SK-N-SH (cell line): ENCODE measurements around the gene SF3A1. TPM values are rescaled to one million over a fixed set of nuclear protein-coding genes. Genes with fewer than 3 reads are reported as not detected.

Experiments
- CTCF ChIA-PET: fragments of 300-600, 350-600 bp; formaldehyde crosslinking; extraction: SDS; loops from one replicate; lab custom pipeline; 2021; lab: Yijun Ruan, JAX
- POLR2A ChIA-PET: fragments of 350-600 bp; sonication (Branson Sonifier 250); formaldehyde crosslinking; extraction: SDS; loops from one replicate; lab custom pipeline; 2020; ENCODE audit warnings: antibody characterized with exemption, inconsistent platforms; lab: Yijun Ruan, JAX
- DNase-seq: peaks from one replicate; pipeline ENCODE4 v3.0.0; 2012
- H2AFZ ChIP-seq: fragments of 200-600 bp; sonication (generic); 2 replicates; pipeline ENCODE4 v1.8.1; 2016; ENCODE audit warnings: antibody characterized with exemption, mild to moderate bottlenecking, low read depth
- H3F3A ChIP-seq: fragments of 200-600 bp; sonication (generic); replicated peaks from 2 replicates; pipeline ENCODE3; 2016; ENCODE audit warnings: antibody characterized with exemption, mild to moderate bottlenecking; ENCODE audit not compliant: insufficient read depth
- H3K27ac ChIP-seq, 2 experiments: fragments of 200-500 bp in 1 of 2; fragments of 200-600 bp in 1 of 2; sonication (Bioruptor generic) in 1 of 2; sonication (generic), shearing (Covaris generic) in 1 of 2; 2 replicates each; pipeline versions ENCODE4 v1.5.1 to v1.6.1; 2014 to 2016; ENCODE audit warnings: low read depth in 2 of 2, inconsistent platforms in 1 of 2, low read length in 1 of 2, mild to moderate bottlenecking in 1 of 2, mixed read lengths in 1 of 2
- H3K27me3 ChIP-seq: fragments of 200-600 bp; sonication (generic), shearing (Covaris generic); 2 replicates; pipeline ENCODE4 v1.6.1; 2016; ENCODE audit warnings: mixed run types; ENCODE audit not compliant: insufficient read depth
- H3K36me3 ChIP-seq, 2 experiments: fragments of 200-500 bp in 1 of 2; fragments of 200-600 bp in 1 of 2; sonication (Bioruptor generic) in 1 of 2; sonication (generic) in 1 of 2; replicated peaks in 1 of 2; 2 replicates each; pipeline versions ENCODE3 to v1.5.1; 2014 to 2016; ENCODE audit warnings: low read length in 1 of 2, mild to moderate bottlenecking in 1 of 2; ENCODE audit not compliant: insufficient read depth in 2 of 2, control insufficient read depth in 1 of 2
- H3K4me1 ChIP-seq, 2 experiments: fragments of 200-500 bp in 1 of 2; fragments of 200-600 bp in 1 of 2; sonication (Bioruptor generic) in 1 of 2; sonication (generic), shearing (Covaris generic) in 1 of 2; 2 replicates each; pipeline versions ENCODE4 v1.5.1 to v1.6.1; 2014 to 2016; ENCODE audit warnings: low read depth in 1 of 2, low read length in 1 of 2, mixed run types in 1 of 2; ENCODE audit not compliant: insufficient read depth in 2 of 2, control insufficient read depth in 1 of 2
- H3K4me2 ChIP-seq: fragments of 200-600 bp; sonication (generic), shearing (Covaris generic); 2 replicates; pipeline ENCODE4 v1.6.1; 2017; ENCODE audit warnings: mixed run types
- H3K4me3 ChIP-seq, 2 experiments: fragments of 200-500 bp in 1 of 2; fragments of 200-600 bp in 1 of 2; sonication (Bioruptor generic) in 1 of 2; sonication (generic), shearing (Covaris generic) in 1 of 2; 2 replicates each; pipeline versions ENCODE4 v1.5.1 to v1.8.1; 2014 to 2016; ENCODE audit warnings: low read depth in 2 of 2, inconsistent platforms in 1 of 2, low read length in 1 of 2, mild to moderate bottlenecking in 1 of 2, mixed read lengths in 1 of 2, moderate library complexity in 1 of 2
- H3K79me2 ChIP-seq: fragments of 200-600 bp; sonication (generic); 2 replicates; pipeline ENCODE4 v1.8.1; 2017; ENCODE audit warnings: mild to moderate bottlenecking; ENCODE audit not compliant: insufficient read depth
- H3K9ac ChIP-seq: fragments of 200-600 bp; sonication (generic); 2 replicates; pipeline ENCODE4 v1.6.1; 2017; ENCODE audit warnings: mixed run types
- H3K9me2 ChIP-seq: fragments of 200-600 bp; sonication (generic); 2 replicates; pipeline ENCODE4 v1.6.1; 2017; ENCODE audit warnings: mixed run types
- H3K9me3 ChIP-seq: fragments of 200-600 bp; sonication (generic); 2 replicates; pipeline ENCODE4 v1.6.1; 2017; ENCODE audit warnings: mixed run types, mild to moderate bottlenecking, moderate library complexity
- H4K20me1 ChIP-seq: fragments of 200-600 bp; sonication (generic); 2 replicates; pipeline ENCODE4 v1.6.1; 2017; ENCODE audit warnings: mild to moderate bottlenecking, mixed run types; ENCODE audit not compliant: insufficient read depth
- CHD2 ChIP-seq: fragments of 150-350 bp; IDR thresholded peaks from 2 replicates; pipeline ENCODE4 v1.6.1; 2018; ENCODE audit warnings: low read length; ENCODE audit not compliant: partially characterized antibody
- ELF1 ChIP-seq: IDR thresholded peaks from 2 replicates; pipeline ENCODE4 v1.4.0; 2012
- EP300 ChIP-seq, 2 experiments: IDR thresholded peaks; 2 replicates each; pipeline versions ENCODE4 v1.4.0 to v1.6.1; 2012; ENCODE audit warnings: borderline replicate concordance in 1 of 2, low read depth in 1 of 2, low read length in 1 of 2
- EZH2phosphoT487 ChIP-seq: fragments of 200-600 bp; sonication (generic); IDR thresholded peaks from 2 replicates; pipeline ENCODE4 v1.6.1; 2017; ENCODE audit warnings: low read depth, mixed run types, mild to moderate bottlenecking, antibody characterized with exemption, moderate library complexity, borderline replicate concordance
- FOSL2 ChIP-seq: IDR thresholded peaks from 2 replicates; pipeline ENCODE4 v1.4.0; 2012; ENCODE audit warnings: low read depth, mild to moderate bottlenecking, moderate library complexity, borderline replicate concordance
- FOXM1 ChIP-seq: IDR thresholded peaks from 2 replicates; pipeline ENCODE4 v1.4.0; 2012; ENCODE audit warnings: low read depth, mild to moderate bottlenecking
- JUND ChIP-seq: IDR thresholded peaks from 2 replicates; pipeline ENCODE4 v1.4.0; 2012
- MAX ChIP-seq: IDR thresholded peaks from 2 replicates; pipeline ENCODE4 v1.4.0; 2012; ENCODE audit warnings: low read depth
- MEF2A ChIP-seq: IDR thresholded peaks from 2 replicates; pipeline ENCODE4 v1.4.0; 2012; ENCODE audit warnings: low read depth, borderline replicate concordance
- NFIC ChIP-seq: IDR thresholded peaks from 2 replicates; pipeline ENCODE4 v1.4.0; 2012; ENCODE audit warnings: borderline replicate concordance
- PBX3 ChIP-seq: IDR thresholded peaks from 2 replicates; pipeline ENCODE4; 2012
- POLR2AphosphoS5 ChIP-seq: IDR thresholded peaks from 2 replicates; pipeline ENCODE4 v1.6.1; 2012; ENCODE audit warnings: low read depth, low read length
- RFX5 ChIP-seq: IDR thresholded peaks from 2 replicates; pipeline ENCODE4 v1.6.1; 2012; ENCODE audit warnings: mild to moderate bottlenecking, improper control_type of control experiment, low read length
- RXRA ChIP-seq: IDR thresholded peaks from 2 replicates; pipeline ENCODE4 v1.4.0; 2012; ENCODE audit warnings: low read depth, mild to moderate bottlenecking, borderline replicate concordance
- TEAD4 ChIP-seq: IDR thresholded peaks from 2 replicates; pipeline ENCODE4 v1.4.0; 2012; ENCODE audit warnings: mild to moderate bottlenecking, borderline replicate concordance; ENCODE audit not compliant: insufficient read depth
- USF2 ChIP-seq: fragments of 150-350 bp; IDR thresholded peaks from 2 replicates; pipeline ENCODE4 v1.6.1; 2017; ENCODE audit warnings: antibody characterized with exemption, low read length, low read depth, borderline replicate concordance
- WGBS: methylation state at CpG from one replicate; pipeline ENCODE4 v1.1.6; 2017; ENCODE audit warnings: low lambda C conversion rate; 5-methylcytosine and 5-hydroxymethylcytosine counted together
- polyA plus RNA-seq, 3 experiments: library from polyadenylated mRNA; depleted of rRNA; stranded (reverse); fragments of >200 nt; gene quantifications; 2 replicates each; pipeline ENCODE4 v1.2.3, GENCODE V29; 2012
- TF ChIP-seq, protein P1 (sequence below): IDR thresholded peaks from 2 replicates; pipeline ENCODE4 v1.4.0; 2012; ENCODE audit warnings: low read depth, borderline replicate concordance

The SF3A1 gene
- polyA plus RNA-seq, 1 of the 3 experiments (the other 2 are of a cell fraction): 75.2 TPM

- 100% methylated on average over 1 of the region's 1 CpG for WGBS
These were observed 43.5 kb upstream of the SF3A1 start for GRCh38 chr22:30400159-30400558.

DNA sequence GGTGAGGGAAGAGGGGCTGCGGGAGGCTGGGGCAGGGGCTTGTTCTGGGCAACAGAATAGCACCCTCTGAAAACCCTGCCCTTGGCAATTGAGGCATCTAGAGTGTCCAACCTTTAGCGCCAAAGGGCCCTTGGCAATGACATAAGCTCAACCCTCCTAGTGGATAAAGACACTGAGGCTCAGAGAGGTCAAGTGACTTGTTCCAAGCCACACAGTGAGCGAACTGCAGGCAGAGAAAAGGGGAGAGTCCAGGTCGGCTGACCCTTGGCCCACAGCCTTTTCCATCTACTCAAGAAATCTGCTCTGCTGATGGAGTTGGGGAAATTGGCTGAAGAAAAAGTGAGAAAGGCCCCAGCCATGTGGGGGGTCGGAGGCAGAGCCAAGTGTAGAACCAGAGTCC, 43.0 kb upstream of the SF3A1 start:
- H3K27ac ChIP-seq: no peak overlapping the region
- ChIA-PET POLR2A (no interaction called here), CTCF (interaction anchor here (1.2 to 1.4 kb wide), 2 partner anchors 12 to 34 kb away, joined by 3 to 5 read pairs; partner anchors contain the start of gene RNF215)
- peaks cover 39% of the 10 kb centered on the region for H3K79me2 ChIP-seq
- H3K4me2 ChIP-seq: no peak overlapping the region
- no peak overlapping the region for H2AFZ ChIP-seq
- H3K36me3 ChIP-seq: no peaks in the 10 kb centered on the region
- H3K9me2 ChIP-seq: no peaks in the 10 kb centered on the region
- no peaks in the 10 kb centered on the region for H3K27me3 ChIP-seq
- no peaks in the 10 kb centered on the region for H3F3A ChIP-seq
- no peak overlapping the region for H3K4me3 ChIP-seq
- no peak for DNase-seq
- no peaks in the 10 kb centered on the region for H3K9me3 ChIP-seq
- H4K20me1 ChIP-seq: 0 out of 2 replicates have a peak, but pooled peaks cover 6% of the 10 kb centered on the region
- H3K4me1 ChIP-seq: peaks cover 0 to 14% of the 10 kb centered on the region in 2 experiments; a peak in 1 of 4 replicates
- H3K9ac ChIP-seq: no peak overlapping the region
- WGBS: 98% methylated on average over 5 of the region's 5 CpGs
- no peak for TF ChIP-seq POLR2AphosphoS5
- no peak for TF ChIP-seq PBX3
- no peak for TF ChIP-seq MAX
- TF ChIP-seq EP300 (IDR thresholded peaks at IDR 0.05; ENCODE audit: borderline replicate concordance in 1 of 2, low read depth in 1 of 2, low read length in 1 of 2): no peak
- TF ChIP-seq EZH2phosphoT487: no peak
- TF ChIP-seq, protein P1, sequence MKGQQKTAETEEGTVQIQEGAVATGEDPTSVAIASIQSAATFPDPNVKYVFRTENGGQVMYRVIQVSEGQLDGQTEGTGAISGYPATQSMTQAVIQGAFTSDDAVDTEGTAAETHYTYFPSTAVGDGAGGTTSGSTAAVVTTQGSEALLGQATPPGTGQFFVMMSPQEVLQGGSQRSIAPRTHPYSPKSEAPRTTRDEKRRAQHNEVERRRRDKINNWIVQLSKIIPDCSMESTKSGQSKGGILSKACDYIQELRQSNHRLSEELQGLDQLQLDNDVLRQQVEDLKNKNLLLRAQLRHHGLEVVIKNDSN: no peak
- no peak for TF ChIP-seq MEF2A
- no peak for TF ChIP-seq FOXM1
- TF ChIP-seq RFX5: no peak
- no peak for TF ChIP-seq JUND

More at GRCh38 chr22:30400159-30400558, 43.5 kb upstream of the SF3A1 start:
- ChIA-PET CTCF (interaction anchor here (1.2 to 1.4 kb wide), 2 partner anchors 13 to 34 kb away, joined by 3 to 5 read pairs; partner anchors contain the start of gene RNF215), POLR2A (no interaction called here)
- TF ChIP-seq MAX: no peak
- TF ChIP-seq TEAD4: no peak
- TF ChIP-seq EZH2phosphoT487: no peak
- no peak for TF ChIP-seq PBX3
- TF ChIP-seq MEF2A: no peak
- TF ChIP-seq, protein P1: no peak
- no peak for TF ChIP-seq RFX5
- TF ChIP-seq RXRA: no peak
- no peak for TF ChIP-seq NFIC
- no peak for TF ChIP-seq FOSL2
- TF ChIP-seq USF2: no peak
- no peak for TF ChIP-seq FOXM1
- no peak for TF ChIP-seq ELF1
- TF ChIP-seq CHD2: no peak
- H4K20me1 ChIP-seq: 0 out of 2 replicates have a peak, but pooled peaks cover 6% of the 10 kb centered on the region
- H3K36me3 ChIP-seq: no peaks in the 10 kb centered on the region
- no peaks in the 10 kb centered on the region for H3K9me2 ChIP-seq
- no peaks in the 10 kb centered on the region for H3K27me3 ChIP-seq
- H3K9ac ChIP-seq: no peak overlapping the region
- no peak overlapping the region for H2AFZ ChIP-seq
- no peak overlapping the region for H3K4me3 ChIP-seq
- H3K79me2 ChIP-seq: peaks cover 39% of the 10 kb centered on the region
- no peak overlapping the region for H3K4me2 ChIP-seq
- H3F3A ChIP-seq: no peaks in the 10 kb centered on the region
- H3K4me1 ChIP-seq: peaks cover 0 to 14% of the 10 kb centered on the region in 2 experiments; a peak in 1 of 4 replicates
- H3K9me3 ChIP-seq: no peaks in the 10 kb centered on the region
- no peak for DNase-seq
- H3K27ac ChIP-seq: no peak overlapping the region
